ENCODE data around the gene LRRC75B. TPM values are rescaled to one million over a fixed set of nuclear protein-coding genes. Genes with fewer than 3 reads are reported as not detected.
A peak's percentile ranks its signal among the peaks of the same experiment; 100 is the strongest.
"Not testable (repeated sequence)": the region's sequence is repeated elsewhere in the genome, so short reads cannot be mapped to it uniquely, and the experiment has no call there.

Gene LRRC75B
- total RNA-seq = 6.5 TPM
- long read RNA-seq, transcript LRRC75B-201 (4 exons, 1,238 nt) = major isoform, 6 of 17 reads
- long read RNA-seq, partial matches to known transcripts = 2 of 17 reads
- long read RNA-seq, other reads (novel, unspliced or antisense) = 5 of 17 reads

GRCh38 chr22:24592851-24593558, at the start of gene LRRC75B:
Gene LRRC75B (minus strand): TSS chr22:24593073. CDS start chr22:24593039, 34 bp downstream.
- ATAC-seq (peak; percentile 95), DNase-seq (ENCODE audit: missing footprints) (peak; percentile 93)
- intact Hi-C loops (cut with DNase I) = no loop called here

GRCh38 chr22:24642307-24642706, 49.4 kb upstream of the LRRC75B start:
- ATAC-seq; DNase-seq (ENCODE audit: missing footprints); intact Hi-C loops (cut with DNase I): not testable (repeated sequence)

GRCh38 chr22:24636513-24636912, 43.6 kb upstream of the LRRC75B start:
- DNase-seq (ENCODE audit: missing footprints); intact Hi-C loops (cut with DNase I); ATAC-seq: not testable (repeated sequence)

- ATAC-seq; intact Hi-C loops (cut with DNase I); DNase-seq (ENCODE audit: missing footprints): not testable (repeated sequence)
Measured at GRCh38 chr22:24634776-24635389, 42.0 kb upstream of the LRRC75B start.

- ATAC-seq; DNase-seq (ENCODE audit: missing footprints); intact Hi-C loops (cut with DNase I): not testable (repeated sequence)
Measured at GRCh38 chr22:24633231-24634023, 40.6 kb upstream of the LRRC75B start.

GRCh38 chr22:24632642-24633041, 39.8 kb upstream of the LRRC75B start:
- ATAC-seq; intact Hi-C loops (cut with DNase I); DNase-seq (ENCODE audit: missing footprints): not testable (repeated sequence)

- DNase-seq (ENCODE audit: missing footprints); ATAC-seq; intact Hi-C loops (cut with DNase I): not testable (repeated sequence)
Measured at GRCh38 chr22:24631430-24632122, 38.7 kb upstream of the LRRC75B start.

GRCh38 chr22:24630812-24631427, 38.0 kb upstream of the LRRC75B start:
- ATAC-seq; DNase-seq (ENCODE audit: missing footprints); intact Hi-C loops (cut with DNase I): not testable (repeated sequence)

- ATAC-seq; intact Hi-C loops (cut with DNase I); DNase-seq (ENCODE audit: missing footprints): not testable (repeated sequence)
Measured at GRCh38 chr22:24629069-24629468, 36.2 kb upstream of the LRRC75B start.

GRCh38 chr22:24627911-24628310, 35.0 kb upstream of the LRRC75B start:
- DNase-seq (ENCODE audit: missing footprints); intact Hi-C loops (cut with DNase I); ATAC-seq: not testable (repeated sequence)

- ATAC-seq; DNase-seq (ENCODE audit: missing footprints); intact Hi-C loops (cut with DNase I): not testable (repeated sequence)
Measured at GRCh38 chr22:24622596-24622995, 29.7 kb upstream of the LRRC75B start.

GRCh38 chr22:24621244-24621643, 28.4 kb upstream of the LRRC75B start:
- DNase-seq (ENCODE audit: missing footprints); intact Hi-C loops (cut with DNase I); ATAC-seq: not testable (repeated sequence)

GRCh38 chr22:24614794-24615193, 21.9 kb upstream of the LRRC75B start:
- intact Hi-C loops (cut with DNase I); DNase-seq (ENCODE audit: missing footprints); ATAC-seq: not testable (repeated sequence)

- intact Hi-C loops (cut with DNase I); DNase-seq (ENCODE audit: missing footprints); ATAC-seq: not testable (repeated sequence)
Measured at GRCh38 chr22:24609888-24610287, 17.0 kb upstream of the LRRC75B start.

- ATAC-seq; intact Hi-C loops (cut with DNase I): not testable (repeated sequence)
- peak; percentile 8 for DNase-seq (ENCODE audit: missing footprints)
Measured at GRCh38 chr22:24608327-24608726, 15.5 kb upstream of the LRRC75B start.

- DNase-seq (ENCODE audit: missing footprints) (peak; percentile 83), ATAC-seq (peak; percentile 29)
- intact Hi-C loops (cut with DNase I) = not testable (repeated sequence)
Measured at GRCh38 chr22:24607429-24607983, 14.6 kb upstream of the LRRC75B start.

- ATAC-seq = not testable (repeated sequence)
Measured at GRCh38 chr22:24606340-24606739, 13.5 kb upstream of the LRRC75B start.

More at GRCh38 chr22:24606340-24606739, 13.5 kb upstream of the LRRC75B start:
- intact Hi-C loops (cut with DNase I); DNase-seq (ENCODE audit: missing footprints): not testable (repeated sequence)

Data from Right ventricle myocardium inferior (tissue), 1 donor.